K562 (cell line): ENCODE data around the gene FAR2. TPM values are rescaled to one million over a fixed set of nuclear protein-coding genes. Genes with fewer than 3 reads are reported as not detected.

ENCODE experiments used
- ATAC-seq: fragments of 200-7000 bp; cut with Tn5 transposase; 3 replicates; pipeline ENCODE4 v1.9.1; 2020; ENCODE audit warnings: moderate library complexity
- BruUV-seq: library from RNA; stranded (reverse); fragments of 400-500 nt; replicated peaks from 2 replicates; lab custom pipeline; 2021; lab: Mats Ljungman, UMichigan
- CTCF ChIA-PET: fragments of 300-600 bp; formaldehyde crosslinking; extraction: SDS; loops from one replicate; lab custom pipeline; 2021; ENCODE audit warnings: low intra/inter-chr PET ratio; lab: Yijun Ruan, JAX
- POLR2A ChIA-PET: fragments of 300-600, 350-650 bp; sonication (Branson Sonifier 250); formaldehyde crosslinking; extraction: SDS; loops from one replicate; lab custom pipeline; 2021; ENCODE audit warnings: antibody characterized with exemption, inconsistent platforms; lab: Yijun Ruan, JAX
- DNase-seq, 4 experiments: peaks; one replicate each; pipeline versions ENCODE4 v3.0.0 to v3.0.0-alpha.2; 2011 to 2018; ENCODE audit warnings: low spot score in 3 of 4, mixed read lengths in 3 of 4; ENCODE audit errors: extremely low read depth in 1 of 4
- FAIRE-seq: peaks from 2 replicates; lab custom pipeline; 2011; peaks lifted over from hg19 to GRCh38; lab: Jason Lieb, UNC
- H2AFZ ChIP-seq: 2 replicates; pipeline ENCODE4 v1.6.0; 2011; ENCODE audit warnings: low read depth, low read length, control low read depth, inconsistent platforms
- H3K27ac ChIP-seq: fragments of 200-600 bp; 3 replicates; pipeline ENCODE4 v1.8.0; 2011; ENCODE audit warnings: low read depth, mild to moderate bottlenecking, control low read depth, inconsistent platforms, low read length, moderate library complexity, mixed read lengths; ENCODE audit errors: extremely low read depth
- H3K27me3 ChIP-seq, 2 experiments: fragments of 300-600 bp in 1 of 2; 2 replicates in 1 of 2; 3 replicates in 1 of 2; pipeline versions ENCODE4 v1.6.0 to v1.8.0; 2011; ENCODE audit warnings: inconsistent platforms in 2 of 2, low read length in 2 of 2, mild to moderate bottlenecking in 1 of 2, mixed read lengths in 1 of 2, moderate library complexity in 1 of 2; ENCODE audit not compliant: control insufficient read depth in 2 of 2, insufficient read depth in 2 of 2
- H3K36me3 ChIP-seq: fragments of 300-600 bp; 3 replicates; pipeline ENCODE4 v1.8.0; 2011; ENCODE audit warnings: mild to moderate bottlenecking, low read length, inconsistent platforms; ENCODE audit not compliant: control insufficient read depth, insufficient read depth
- H3K4me1 ChIP-seq, 2 experiments: fragments of 200-600 bp in 1 of 2; replicated peaks in 1 of 2; 2 replicates in 1 of 2; 3 replicates in 1 of 2; pipeline versions ENCODE4 v1.5.1 to v1.8.0; 2011; ENCODE audit warnings: inconsistent platforms in 2 of 2, low read length in 2 of 2, mild to moderate bottlenecking in 1 of 2, mixed read lengths in 1 of 2, moderate library complexity in 1 of 2; ENCODE audit not compliant: control insufficient read depth in 2 of 2, insufficient read depth in 2 of 2
- H3K4me2 ChIP-seq: 2 replicates; pipeline ENCODE4 v1.6.1; 2011; ENCODE audit warnings: low read length, control low read depth, inconsistent platforms, mixed read lengths; ENCODE audit not compliant: insufficient read depth
- H3K4me3 ChIP-seq: fragments of 200-600 bp; sonication (generic), shearing (Covaris generic); 2 replicates; pipeline ENCODE4 v1.5.1; 2016; ENCODE audit warnings: control low read depth, inconsistent platforms
- H3K79me2 ChIP-seq: fragments of 200-600 bp; 3 replicates; pipeline ENCODE4 v1.8.0; 2011; ENCODE audit warnings: low read length, inconsistent platforms; ENCODE audit not compliant: control insufficient read depth, insufficient read depth
- H3K9ac ChIP-seq, 2 experiments: 2 replicates each; pipeline versions ENCODE4 v1.6.0 to v1.6.1; 2011; ENCODE audit warnings: low read depth in 2 of 2, low read length in 2 of 2, control low read depth in 1 of 2, inconsistent platforms in 1 of 2, mild to moderate bottlenecking in 1 of 2, mixed read lengths in 1 of 2; ENCODE audit not compliant: insufficient read depth in 1 of 2
- H3K9me1 ChIP-seq: one replicate; pipeline ENCODE4 v1.6.0; 2011; ENCODE audit warnings: inconsistent platforms, mild to moderate bottlenecking, low read length, moderate library complexity; ENCODE audit not compliant: control insufficient read depth, insufficient read depth
- H3K9me3 ChIP-seq: replicated peaks from 2 replicates; pipeline ENCODE4 v1.5.1; 2011; ENCODE audit warnings: low read depth, low read length, inconsistent platforms; ENCODE audit not compliant: control insufficient read depth, insufficient read depth
- H4K20me1 ChIP-seq: replicated peaks from 2 replicates; pipeline ENCODE4 v1.6.1; 2011; ENCODE audit warnings: low read length, inconsistent platforms, mixed read lengths; ENCODE audit not compliant: control insufficient read depth, insufficient read depth
- COPS2 ChIP-seq: fragments of 450-650 bp; conservative IDR thresholded peaks from 2 replicates; pipeline ENCODE4 v1.6.1; 2016; ENCODE audit warnings: mild to moderate bottlenecking, moderate library complexity
- GATAD2A ChIP-seq: fragments of 450-650 bp; IDR thresholded peaks from 2 replicates; pipeline ENCODE4 v1.6.1; 2017
- NEUROD1 ChIP-seq: fragments of 150-350 bp; IDR thresholded peaks from 2 replicates; pipeline ENCODE4 v1.6.1; 2014; ENCODE audit warnings: borderline replicate concordance, low read length, low read depth; ENCODE audit not compliant: partially characterized antibody
- NFRKB ChIP-seq: fragments of 450-650 bp; IDR thresholded peaks from 2 replicates; pipeline ENCODE4 v1.6.1; 2016; ENCODE audit warnings: low read depth
- SNRNP70 ChIP-seq: fragments of 200-400 bp; formaldehyde crosslinking; optimal IDR thresholded peaks from 2 replicates; pipeline ENCODE3; 2017; ENCODE audit warnings: low read depth, low read length
- ZNF707 ChIP-seq: fragments of 250-450 bp; sonication (Bioruptor Pico); conservative IDR thresholded peaks from 2 replicates; pipeline ENCODE4 v1.8.0; 2022; ENCODE audit warnings: inconsistent platforms, mild to moderate bottlenecking, moderate library complexity
- ZNF780A ChIP-seq: fragments of 250-450 bp; sonication (Bioruptor Pico); IDR thresholded peaks from 2 replicates; pipeline ENCODE4 v1.5.0; 2021; ENCODE audit warnings: mild to moderate bottlenecking
- WGBS: fragments of 100-300 bp; shearing (Covaris generic); methylation state at CpG from one replicate; pipeline ENCODE4 v1.1.6; 2016; ENCODE audit warnings: low coverage, mixed read lengths; ENCODE audit not compliant: insufficient coverage; ENCODE audit errors: missing lambda C conversion rate; 5-methylcytosine and 5-hydroxymethylcytosine counted together
- in situ Hi-C: fragments of 300-500 bp; cut with MboI; formaldehyde crosslinking; loops from 4 replicates; pipeline ENCODE4 v1.15.0; 2018; ENCODE audit warnings: inconsistent platforms, mixed read lengths
- intact Hi-C: fragments of 100-400 bp; cut with micrococcal nuclease; formaldehyde crosslinking; loops from 2 replicates; pipeline ENCODE4 v1.14.2; 2022
- polyA plus RNA-seq, 8 experiments: library from polyadenylated mRNA; depleted of rRNA in 4 of 8; stranded (reverse) in 5 of 8; unstranded in 3 of 8; fragments of >200 nt; fragmentation: Nextera tagmentation in 2 of 8; fragmentation: Illumina TruSeq in 1 of 8; extraction: Ambion mirVana in 2 of 8; extraction: Trizol in 1 of 8; gene quantifications; 2 replicates each; pipeline versions ENCODE4 v1.2.1 to v1.2.3, GENCODE V29; 2011 to 2014; ENCODE audit warnings: inconsistent platforms in 1 of 8, missing spikeins in 1 of 8
- total RNA-seq, 7 experiments: library from RNA; depleted of rRNA in 6 of 7; stranded (reverse); fragments of >200 nt in 6 of 7; fragmentation: Illumina TruSeq in 2 of 7; extraction: Trizol in 2 of 7; gene quantifications; 2 replicates each; pipeline versions ENCODE4 v1.2.1 to v1.2.3, GENCODE V29; 2011 to 2021; ENCODE audit warnings: low replicate concordance in 1 of 7
- TF ChIP-seq, protein P1 (sequence below): fragments of 250-450 bp; sonication (Bioruptor Pico); IDR thresholded peaks from 2 replicates; pipeline ENCODE4 v1.4.0; 2020
- TF ChIP-seq, protein P2 (sequence below): fragments of 250-450 bp; sonication (Bioruptor Pico); IDR thresholded peaks from 2 replicates; pipeline ENCODE4 v1.5.0; 2021
- TF ChIP-seq, protein P3 (sequence below): fragments of 250-450 bp; sonication (Bioruptor Pico); IDR thresholded peaks from 2 replicates; pipeline ENCODE4 v1.4.0; 2020; ENCODE audit warnings: mild to moderate bottlenecking, moderate library complexity

The FAR2 gene
- total and polyA plus RNA-seq, 9 of the 15 experiments (the other 6 are each of a cell fraction or from before 2014, with no cell fraction given): 5.0 to 13.4 (median 8.5) TPM

DNA sequence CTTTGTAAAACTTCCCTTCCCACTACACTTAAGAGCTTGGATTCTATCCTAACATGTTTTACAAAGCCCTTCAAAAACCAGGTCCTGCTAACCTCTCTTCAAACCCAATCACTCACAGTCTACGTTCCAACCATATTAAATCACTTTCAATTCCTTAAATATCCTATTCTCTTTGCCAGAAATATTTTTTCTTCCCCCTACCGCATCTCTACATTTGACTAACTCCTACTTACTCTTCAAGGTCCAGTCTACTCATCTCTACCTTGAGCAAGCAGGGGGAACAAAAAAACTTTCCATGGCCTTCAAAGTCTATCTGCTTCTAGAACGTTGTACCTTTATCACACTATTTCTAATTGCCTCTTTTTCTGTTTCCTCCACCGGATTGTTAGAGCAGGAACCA lies 225.8 kb downstream of the FAR2 start:
- no peaks in the 10 kb centered on the region for H3K27me3 ChIP-seq
- no peak for FAIRE-seq
- no TSS peak for BruUV-seq
- H4K20me1 ChIP-seq: no peaks in the 10 kb centered on the region; the same call in 1 of the 2 replicates
- H3K27ac ChIP-seq: no peak overlapping the region
- peaks cover 0 to 9% of the 10 kb centered on the region in 2 experiments; a peak in 3 of 5 replicates for H3K4me1 ChIP-seq
- H3K36me3 ChIP-seq: peaks cover 34% of the 10 kb centered on the region; the same call in 2 of the 3 replicates
- ChIA-PET POLR2A (no interaction called here), CTCF (no interaction called here)
- no peak overlapping the region for H3K9ac ChIP-seq
- no peak overlapping the region for H3K4me3 ChIP-seq
- peaks cover 79% of the 10 kb centered on the region for H3K79me2 ChIP-seq
- no peak overlapping the region for H2AFZ ChIP-seq
- in situ Hi-C loops (no loop called here), intact Hi-C loops (no loop called here)
- no peak overlapping the region for H3K4me2 ChIP-seq
- DNase-seq: no peak
- no peaks in the 10 kb centered on the region for H3K9me1 ChIP-seq
- TF ChIP-seq, protein P1, sequence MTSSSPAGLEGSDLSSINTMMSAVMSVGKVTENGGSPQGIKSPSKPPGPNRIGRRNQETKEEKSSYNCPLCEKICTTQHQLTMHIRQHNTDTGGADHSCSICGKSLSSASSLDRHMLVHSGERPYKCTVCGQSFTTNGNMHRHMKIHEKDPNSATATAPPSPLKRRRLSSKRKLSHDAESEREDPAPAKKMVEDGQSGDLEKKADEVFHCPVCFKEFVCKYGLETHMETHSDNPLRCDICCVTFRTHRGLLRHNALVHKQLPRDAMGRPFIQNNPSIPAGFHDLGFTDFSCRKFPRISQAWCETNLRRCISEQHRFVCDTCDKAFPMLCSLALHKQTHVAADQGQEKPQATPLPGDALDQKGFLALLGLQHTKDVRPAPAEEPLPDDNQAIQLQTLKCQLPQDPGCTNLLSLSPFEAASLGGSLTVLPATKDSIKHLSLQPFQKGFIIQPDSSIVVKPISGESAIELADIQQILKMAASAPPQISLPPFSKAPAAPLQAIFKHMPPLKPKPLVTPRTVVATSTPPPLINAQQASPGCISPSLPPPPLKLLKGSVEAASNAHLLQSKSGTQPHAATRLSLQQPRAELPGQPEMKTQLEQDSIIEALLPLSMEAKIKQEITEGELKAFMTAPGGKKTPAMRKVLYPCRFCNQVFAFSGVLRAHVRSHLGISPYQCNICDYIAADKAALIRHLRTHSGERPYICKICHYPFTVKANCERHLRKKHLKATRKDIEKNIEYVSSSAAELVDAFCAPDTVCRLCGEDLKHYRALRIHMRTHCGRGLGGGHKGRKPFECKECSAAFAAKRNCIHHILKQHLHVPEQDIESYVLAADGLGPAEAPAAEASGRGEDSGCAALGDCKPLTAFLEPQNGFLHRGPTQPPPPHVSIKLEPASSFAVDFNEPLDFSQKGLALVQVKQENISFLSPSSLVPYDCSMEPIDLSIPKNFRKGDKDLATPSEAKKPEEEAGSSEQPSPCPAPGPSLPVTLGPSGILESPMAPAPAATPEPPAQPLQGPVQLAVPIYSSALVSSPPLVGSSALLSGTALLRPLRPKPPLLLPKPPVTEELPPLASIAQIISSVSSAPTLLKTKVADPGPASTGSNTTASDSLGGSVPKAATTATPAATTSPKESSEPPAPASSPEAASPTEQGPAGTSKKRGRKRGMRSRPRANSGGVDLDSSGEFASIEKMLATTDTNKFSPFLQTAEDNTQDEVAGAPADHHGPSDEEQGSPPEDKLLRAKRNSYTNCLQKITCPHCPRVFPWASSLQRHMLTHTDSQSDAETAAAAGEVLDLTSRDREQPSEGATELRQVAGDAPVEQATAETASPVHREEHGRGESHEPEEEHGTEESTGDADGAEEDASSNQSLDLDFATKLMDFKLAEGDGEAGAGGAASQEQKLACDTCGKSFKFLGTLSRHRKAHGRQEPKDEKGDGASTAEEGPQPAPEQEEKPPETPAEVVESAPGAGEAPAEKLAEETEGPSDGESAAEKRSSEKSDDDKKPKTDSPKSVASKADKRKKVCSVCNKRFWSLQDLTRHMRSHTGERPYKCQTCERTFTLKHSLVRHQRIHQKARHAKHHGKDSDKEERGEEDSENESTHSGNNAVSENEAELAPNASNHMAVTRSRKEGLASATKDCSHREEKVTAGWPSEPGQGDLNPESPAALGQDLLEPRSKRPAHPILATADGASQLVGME (CRISPR knock-in tag): no peak
- TF ChIP-seq ZNF707 (CRISPR knock-in tag) (no peak), NEUROD1 (no peak), COPS2 (no peak), GATAD2A (no peak), SNRNP70 (no peak), ZNF780A (no peak), NFRKB (no peak)
- TF ChIP-seq, protein P2, sequence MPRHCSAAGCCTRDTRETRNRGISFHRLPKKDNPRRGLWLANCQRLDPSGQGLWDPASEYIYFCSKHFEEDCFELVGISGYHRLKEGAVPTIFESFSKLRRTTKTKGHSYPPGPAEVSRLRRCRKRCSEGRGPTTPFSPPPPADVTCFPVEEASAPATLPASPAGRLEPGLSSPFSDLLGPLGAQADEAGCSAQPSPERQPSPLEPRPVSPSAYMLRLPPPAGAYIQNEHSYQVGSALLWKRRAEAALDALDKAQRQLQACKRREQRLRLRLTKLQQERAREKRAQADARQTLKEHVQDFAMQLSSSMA (CRISPR knock-in tag): no peak
- TF ChIP-seq, protein P3, sequence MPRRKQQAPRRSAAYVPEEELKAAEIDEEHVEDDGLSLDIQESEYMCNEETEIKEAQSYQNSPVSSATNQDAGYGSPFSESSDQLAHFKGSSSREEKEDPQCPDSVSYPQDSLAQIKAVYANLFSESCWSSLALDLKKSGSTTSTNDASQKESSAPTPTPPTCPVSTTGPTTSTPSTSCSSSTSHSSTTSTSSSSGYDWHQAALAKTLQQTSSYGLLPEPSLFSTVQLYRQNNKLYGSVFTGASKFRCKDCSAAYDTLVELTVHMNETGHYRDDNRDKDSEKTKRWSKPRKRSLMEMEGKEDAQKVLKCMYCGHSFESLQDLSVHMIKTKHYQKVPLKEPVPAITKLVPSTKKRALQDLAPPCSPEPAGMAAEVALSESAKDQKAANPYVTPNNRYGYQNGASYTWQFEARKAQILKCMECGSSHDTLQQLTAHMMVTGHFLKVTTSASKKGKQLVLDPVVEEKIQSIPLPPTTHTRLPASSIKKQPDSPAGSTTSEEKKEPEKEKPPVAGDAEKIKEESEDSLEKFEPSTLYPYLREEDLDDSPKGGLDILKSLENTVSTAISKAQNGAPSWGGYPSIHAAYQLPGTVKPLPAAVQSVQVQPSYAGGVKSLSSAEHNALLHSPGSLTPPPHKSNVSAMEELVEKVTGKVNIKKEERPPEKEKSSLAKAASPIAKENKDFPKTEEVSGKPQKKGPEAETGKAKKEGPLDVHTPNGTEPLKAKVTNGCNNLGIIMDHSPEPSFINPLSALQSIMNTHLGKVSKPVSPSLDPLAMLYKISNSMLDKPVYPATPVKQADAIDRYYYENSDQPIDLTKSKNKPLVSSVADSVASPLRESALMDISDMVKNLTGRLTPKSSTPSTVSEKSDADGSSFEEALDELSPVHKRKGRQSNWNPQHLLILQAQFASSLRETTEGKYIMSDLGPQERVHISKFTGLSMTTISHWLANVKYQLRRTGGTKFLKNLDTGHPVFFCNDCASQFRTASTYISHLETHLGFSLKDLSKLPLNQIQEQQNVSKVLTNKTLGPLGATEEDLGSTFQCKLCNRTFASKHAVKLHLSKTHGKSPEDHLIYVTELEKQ: no peak
- no peak for ATAC-seq
- 69% methylated on average over 4 of the region's 4 CpGs for WGBS
- no peaks in the 10 kb centered on the region for H3K9me3 ChIP-seq
